Stimulated activated CD8-positive, alpha-beta memory T cell treated with anti-CD3 and anti-CD28 coated beads, Interleukin-12 subunit alpha, Interleukin-12 subunit beta, amount 100 ng/mL, for 4 hours (primary cell): ENCODE results near the gene ITPKB.
A peak's percentile ranks its signal among the peaks of the same experiment; 100 is the strongest.
"Not testable (repeated sequence)": the region's sequence is repeated elsewhere in the genome, so short reads cannot be mapped to it uniquely, and the experiment has no call there.

Source experiments
- DNase-seq: peaks from one replicate; pipeline ENCODE4 v3.0.0-alpha.2; 2020; ENCODE audit warnings: low read depth

ITPKB gene

GRCh38 chr1:226622012-226622411 is 117.1 kb downstream of the ITPKB start:
- no peak for DNase-seq

GRCh38 chr1:226619031-226619430 is 120.1 kb downstream of the ITPKB start:
- no peak for DNase-seq

GRCh38 chr1:226618380-226618779 is 120.7 kb downstream of the ITPKB start:
- DNase-seq: no peak

- DNase-seq: not testable (repeated sequence)
Observed at GRCh38 chr1:226617719-226618118, 121.4 kb downstream of the ITPKB start.

GRCh38 chr1:226617109-226617508 is 122.0 kb downstream of the ITPKB start:
- DNase-seq: no peak

GRCh38 chr1:226616636-226617035 is 122.4 kb downstream of the ITPKB start:
- DNase-seq: no peak

GRCh38 chr1:226615876-226616275 is 123.2 kb downstream of the ITPKB start:
- DNase-seq: no peak

GRCh38 chr1:226611980-226612379 is 127.1 kb downstream of the ITPKB start:
- not testable (repeated sequence) for DNase-seq

- DNase-seq: no peak
Observed at GRCh38 chr1:226611301-226611700, 127.8 kb downstream of the ITPKB start.

- DNase-seq: no peak
Observed at GRCh38 chr1:226610671-226611070, 128.4 kb downstream of the ITPKB start.

GRCh38 chr1:226609836-226610455 is 129.1 kb downstream of the ITPKB start:
- DNase-seq: no peak

GRCh38 chr1:226608699-226609505 is 130.2 kb downstream of the ITPKB start:
- DNase-seq: peak; percentile 33

- DNase-seq: no peak
Observed at GRCh38 chr1:226607821-226608220, 131.3 kb downstream of the ITPKB start.

- DNase-seq: no peak
Observed at GRCh38 chr1:226607268-226607660, 131.8 kb downstream of the ITPKB start.

GRCh38 chr1:226606311-226607267 is 132.5 kb downstream of the ITPKB start:
- DNase-seq: no peak

GRCh38 chr1:226605318-226605950 is 133.6 kb downstream of the ITPKB start:
- DNase-seq: no peak

- DNase-seq: no peak
Observed at GRCh38 chr1:226604560-226605317, 134.3 kb downstream of the ITPKB start.

GRCh38 chr1:226603858-226604559 is 135.1 kb downstream of the ITPKB start:
- no peak for DNase-seq

GRCh38 chr1:226603022-226603857 is 135.8 kb downstream of the ITPKB start:
- no peak for DNase-seq
